ENCODE data around the gene DCUN1D3.
"Not testable (repeated sequence)": the region's sequence is repeated elsewhere in the genome, so short reads cannot be mapped to it uniquely, and the experiment has no call there.

DCUN1D3 gene

GRCh38 chr16:20900299-20901067 is at the start of gene DCUN1D3, which contains the start of gene LYRM1:
Gene DCUN1D3 (minus strand): TSS chr16:20900358. CDS start chr16:20862538, 37,820 bp downstream.
Gene LYRM1 (plus strand): TSS chr16:20900771. CDS start chr16:20915556, 14,785 bp downstream.
- peak; percentile 95 for DNase-seq

- no peak for DNase-seq
Observed at GRCh38 chr16:20949660-20950059, 49.5 kb upstream of the DCUN1D3 start.

GRCh38 chr16:20948444-20948843 is 48.3 kb upstream of the DCUN1D3 start:
- DNase-seq, result no peak

- DNase-seq, result no peak
Observed at GRCh38 chr16:20946015-20946629, 46.0 kb upstream of the DCUN1D3 start.

GRCh38 chr16:20945575-20945875 is 45.4 kb upstream of the DCUN1D3 start:
- not testable (repeated sequence) for DNase-seq

GRCh38 chr16:20944861-20945574 is 44.9 kb upstream of the DCUN1D3 start:
- no peak for DNase-seq

- DNase-seq, result no peak
Observed at GRCh38 chr16:20942256-20942655, 42.1 kb upstream of the DCUN1D3 start.

GRCh38 chr16:20941636-20941926 is 41.4 kb upstream of the DCUN1D3 start:
- DNase-seq, result no peak

- DNase-seq, result no peak
Observed at GRCh38 chr16:20940871-20941635, 40.9 kb upstream of the DCUN1D3 start.

- no peak for DNase-seq
Observed at GRCh38 chr16:20939611-20940010, 39.5 kb upstream of the DCUN1D3 start.

GRCh38 chr16:20938426-20938825 is 38.3 kb upstream of the DCUN1D3 start:
- no peak for DNase-seq

- no peak for DNase-seq
Observed at GRCh38 chr16:20937736-20938135, 37.6 kb upstream of the DCUN1D3 start.

GRCh38 chr16:20933589-20933988 is 33.4 kb upstream of the DCUN1D3 start:
- no peak for DNase-seq

GRCh38 chr16:20931066-20931600 is 31.0 kb upstream of the DCUN1D3 start:
- no peak for DNase-seq

GRCh38 chr16:20930365-20930690 is 30.2 kb upstream of the DCUN1D3 start:
- DNase-seq, result no peak

- not testable (repeated sequence) for DNase-seq
Observed at GRCh38 chr16:20929676-20930364, 29.7 kb upstream of the DCUN1D3 start.

- DNase-seq, result no peak
Observed at GRCh38 chr16:20928774-20929411, 28.7 kb upstream of the DCUN1D3 start.

GRCh38 chr16:20925751-20926150 is 25.6 kb upstream of the DCUN1D3 start:
- DNase-seq, result no peak

- no peak for DNase-seq
Observed at GRCh38 chr16:20923876-20924275, 23.7 kb upstream of the DCUN1D3 start.

- no peak for DNase-seq
Observed at GRCh38 chr16:20920799-20921198, 20.6 kb upstream of the DCUN1D3 start.

GRCh38 chr16:20920091-20920490 is 19.9 kb upstream of the DCUN1D3 start:
- no peak for DNase-seq
